Stimulated activated CD8-positive, alpha-beta memory T cell treated with anti-CD3 and anti-CD28 coated beads, Interleukin-15, amount 100 ng/mL, for 1 hour (primary cell): ENCODE measurements around the gene BTG2.
"Not testable (repeated sequence)": the region's sequence is repeated elsewhere in the genome, so short reads cannot be mapped to it uniquely, and the experiment has no call there.

ENCODE experiments used
- DNase-seq: peaks from one replicate; pipeline ENCODE4 v3.0.0-alpha.2; 2020; ENCODE audit warnings: low read depth

The BTG2 gene

GRCh38 chr1:203304919-203305808, at the start of gene BTG2:
BTG2 (plus strand) TSS chr1:203305519; CDS start chr1:203305607, 88 bp downstream.
- peak; percentile 78 for DNase-seq

- not testable (repeated sequence) for DNase-seq
Measured at GRCh38 chr1:203256636-203257035, 48.7 kb upstream of the BTG2 start.

- DNase-seq: no peak
Measured at GRCh38 chr1:203263496-203263895, 41.8 kb upstream of the BTG2 start.

GRCh38 chr1:203264052-203264501, 41.2 kb upstream of the BTG2 start:
- DNase-seq: no peak

- DNase-seq: no peak
Measured at GRCh38 chr1:203265541-203265940, 39.8 kb upstream of the BTG2 start.

GRCh38 chr1:203266140-203266539, 39.2 kb upstream of the BTG2 start:
- not testable (repeated sequence) for DNase-seq

GRCh38 chr1:203267347-203267846, 37.9 kb upstream of the BTG2 start:
- DNase-seq: peak; percentile 73

- DNase-seq: no peak
Measured at GRCh38 chr1:203267912-203268311, 37.4 kb upstream of the BTG2 start.

GRCh38 chr1:203268901-203269653, 36.2 kb upstream of the BTG2 start:
- DNase-seq: no peak

GRCh38 chr1:203269654-203270020, 35.7 kb upstream of the BTG2 start:
- DNase-seq: no peak

GRCh38 chr1:203270448-203270847, 34.9 kb upstream of the BTG2 start:
- no peak for DNase-seq

GRCh38 chr1:203271018-203271743, 34.1 kb upstream of the BTG2 start:
- peak; percentile 40 for DNase-seq

- no peak for DNase-seq
Measured at GRCh38 chr1:203271962-203272632, 33.2 kb upstream of the BTG2 start.

- no peak for DNase-seq
Measured at GRCh38 chr1:203272633-203273205, 32.6 kb upstream of the BTG2 start.

GRCh38 chr1:203273206-203273868, 32.0 kb upstream of the BTG2 start:
- peak; percentile 78 for DNase-seq

- no peak for DNase-seq
Measured at GRCh38 chr1:203273869-203274602, 31.3 kb upstream of the BTG2 start.

GRCh38 chr1:203274603-203275381, 30.5 kb upstream of the BTG2 start:
- no peak for DNase-seq

GRCh38 chr1:203275656-203276272, 29.6 kb upstream of the BTG2 start:
- no peak for DNase-seq

- no peak for DNase-seq
Measured at GRCh38 chr1:203276408-203276807, 28.9 kb upstream of the BTG2 start.
